Activated CD4-positive, alpha-beta memory T cell treated with anti-CD3 and anti-CD28 coated beads, Interleukin-2, amount 10 ng/mL, durations not matched to agents 7 days and 5 days (primary cell): ENCODE measurements around the gene BHLHA15. TPM values are rescaled to one million over a fixed set of nuclear protein-coding genes. Genes with fewer than 3 reads are reported as not detected.
A peak's percentile ranks its signal among the peaks of the same experiment; 100 is the strongest.

Experiments
- CTCF ChIA-PET: fragments of 350-600 bp; sonication (Branson Sonifier 250); formaldehyde crosslinking; loops from one replicate; lab custom pipeline; 2021; ENCODE audit warnings: antibody characterized with exemption, inconsistent platforms; lab: Charles Lee
- POLR2A ChIA-PET: fragments of 350-600 bp; sonication (Branson Sonifier 250); formaldehyde crosslinking; loops from one replicate; lab custom pipeline; 2021; ENCODE audit warnings: antibody characterized with exemption; lab: Charles Lee
- DNase-seq: peaks from one replicate; pipeline ENCODE4 v3.0.0-alpha.2; 2020
- H3K27ac Mint-ChIP-seq: one replicate; pipeline ENCODE4 v1.8.0; 2021; ENCODE audit warnings: mild to moderate bottlenecking, mixed read lengths
- H3K27me3 Mint-ChIP-seq: one replicate; pipeline ENCODE4 v1.8.0; 2021; ENCODE audit warnings: mixed read lengths
- H3K36me3 Mint-ChIP-seq: one replicate; pipeline ENCODE4 v1.8.0; 2021; ENCODE audit warnings: low read depth, mixed read lengths
- H3K4me1 Mint-ChIP-seq: one replicate; pipeline ENCODE4 v1.8.0; 2021; ENCODE audit warnings: mixed read lengths
- H3K4me3 Mint-ChIP-seq: one replicate; pipeline ENCODE4 v1.8.0; 2021; ENCODE audit warnings: mild to moderate bottlenecking, mixed read lengths
- H3K9me3 Mint-ChIP-seq: one replicate; pipeline ENCODE4 v1.8.0; 2021; ENCODE audit warnings: mixed read lengths
- total RNA-seq, 2 experiments: library from RNA; stranded (reverse); gene quantifications; one replicate each; pipeline ENCODE4 v1.2.3, GENCODE V29; 2021

The BHLHA15 gene
- total RNA-seq, 2 experiments from 2014 or later, result 0.43 TPM

- H3K27ac Mint-ChIP-seq, result peak within 1 kb of the TSS; percentile 99
- ChIA-PET CTCF (interaction anchor here (1.3 to 2.2 kb wide), 2 partner anchors 14 to 49 kb away, joined by 3 to 9 read pairs; no protein-coding TSS in a partner anchor), POLR2A (interaction anchor here (1.2 to 3.1 kb wide), 11 partner anchors 8 to 626 kb away, joined by 3 to 33 read pairs (median 5); partner anchors contain the start of genes BRI3 and TRRAP)
- H3K9me3 Mint-ChIP-seq, result no peaks in the 10 kb centered on the region
- H3K27me3 Mint-ChIP-seq, result no peaks in the 10 kb centered on the region
- peaks cover 63% of the 10 kb centered on the region for H3K4me1 Mint-ChIP-seq
- H3K4me3 Mint-ChIP-seq, result peak within 1 kb of the TSS; percentile 95
- peaks cover 35% of the 10 kb centered on the region for H3K36me3 Mint-ChIP-seq
- DNase-seq, result peak; percentile 93
These were observed 40.6 kb downstream of the BHLHA15 start, which contains the start of gene TECPR1 for GRCh38 chr7:98251601-98252424. TSS of gene TECPR1 (minus strand) at chr7:98252232. CDS start at chr7:98246146, 6,086 bp downstream.

GRCh38 chr7:98252425-98253054 is 41.3 kb downstream of the BHLHA15 start:
- peaks cover 65% of the 10 kb centered on the region for H3K4me1 Mint-ChIP-seq
- POLR2A ChIA-PET, result interaction anchor here (1.4 to 3.1 kb wide), 3 partner anchors 32 to 626 kb away, joined by 3 to 33 read pairs (median 3); partner anchors contain the start of gene TRRAP

GRCh38 chr7:98254516-98254915 is 43.3 kb downstream of the BHLHA15 start:
- Mint-ChIP-seq H3K36me3 (peaks cover 30% of the 10 kb centered on the region), H3K27me3 (no peaks in the 10 kb centered on the region), H3K9me3 (no peaks in the 10 kb centered on the region), H3K27ac (peak overlapping the region; percentile 77), H3K4me3 (no peak overlapping the region), H3K4me1 (peaks cover 52% of the 10 kb centered on the region)
- DNase-seq, result no peak
- ChIA-PET POLR2A (interaction anchor here (1.7 kb wide), 1 partner anchor 147 kb away, joined by 5 read pairs; no protein-coding TSS in a partner anchor), CTCF (interaction anchor here (0.5 kb wide), 1 partner anchor 17 kb away, joined by 3 read pairs; no protein-coding TSS in a partner anchor)

More at GRCh38 chr7:98252425-98253054, 41.3 kb downstream of the BHLHA15 start:
- CTCF ChIA-PET, result interaction anchor here (1.3 kb wide), 1 partner anchor 13 kb away, joined by 3 read pairs; no protein-coding TSS in a partner anchor
- Mint-ChIP-seq H3K4me3 (peak overlapping the region; percentile 95), H3K36me3 (peaks cover 38% of the 10 kb centered on the region), H3K27me3 (no peaks in the 10 kb centered on the region), H3K9me3 (no peaks in the 10 kb centered on the region), H3K27ac (peak overlapping the region; percentile 99)
- no peak for DNase-seq

GRCh38 chr7:98254951-98255610 is 43.8 kb downstream of the BHLHA15 start:
- peak; percentile 59 for DNase-seq
- CTCF ChIA-PET, result interaction anchor here (0.5 kb wide), 1 partner anchor 16 kb away, joined by 3 read pairs; no protein-coding TSS in a partner anchor
- peaks cover 46% of the 10 kb centered on the region for H3K4me1 Mint-ChIP-seq

GRCh38 chr7:98256431-98256830 is 45.2 kb downstream of the BHLHA15 start:
- POLR2A ChIA-PET, result no interaction called here
- no peaks in the 10 kb centered on the region for H3K9me3 Mint-ChIP-seq
- H3K27ac Mint-ChIP-seq, result peak overlapping the region; percentile 26
- H3K36me3 Mint-ChIP-seq, result peaks cover 34% of the 10 kb centered on the region
- H3K27me3 Mint-ChIP-seq, result no peaks in the 10 kb centered on the region
- H3K4me1 Mint-ChIP-seq, result peaks cover 36% of the 10 kb centered on the region
- no peak overlapping the region for H3K4me3 Mint-ChIP-seq
- CTCF ChIA-PET, result no interaction called here
- DNase-seq, result no peak

More at GRCh38 chr7:98254951-98255610, 43.8 kb downstream of the BHLHA15 start:
- H3K27ac Mint-ChIP-seq, result peak overlapping the region; percentile 77
- no peaks in the 10 kb centered on the region for H3K27me3 Mint-ChIP-seq
- no peak overlapping the region for H3K4me3 Mint-ChIP-seq
- no peaks in the 10 kb centered on the region for H3K9me3 Mint-ChIP-seq
- POLR2A ChIA-PET, result interaction anchor here (1.7 kb wide), 1 partner anchor 148 kb away, joined by 5 read pairs; no protein-coding TSS in a partner anchor
- peaks cover 27% of the 10 kb centered on the region for H3K36me3 Mint-ChIP-seq

- no peaks in the 10 kb centered on the region for H3K9me3 Mint-ChIP-seq
- H3K4me3 Mint-ChIP-seq, result no peak overlapping the region
- peaks cover 42% of the 10 kb centered on the region for H3K36me3 Mint-ChIP-seq
- ChIA-PET CTCF (no interaction called here), POLR2A (no interaction called here)
- H3K4me1 Mint-ChIP-seq, result peaks cover 31% of the 10 kb centered on the region
- H3K27me3 Mint-ChIP-seq, result no peaks in the 10 kb centered on the region
- no peak overlapping the region for H3K27ac Mint-ChIP-seq
- DNase-seq, result no peak
These were observed 46.5 kb downstream of the BHLHA15 start for GRCh38 chr7:98257701-98258100.

Other genes starting within 250 kb of the BHLHA15 start
- not detected for gene OCM2, start 221.2 kb upstream of the BHLHA15 start, total RNA-seq
- 10 to 100 TPM in 1 of 2 experiments, 1 to 10 TPM in 1; 10.0 to 11.6 TPM for gene LMTK2, start 104.6 kb upstream of the BHLHA15 start, total RNA-seq
- gene TECPR1, start 40.8 kb downstream of the BHLHA15 start, total RNA-seq, result 10 to 100 TPM; 63.9 to 69.4 TPM
- gene BRI3, start 70.2 kb downstream of the BHLHA15 start, total RNA-seq, result 10 to 100 TPM; 49.4 to 49.9 TPM
- under 1 TPM; 0.65 to 0.68 TPM for gene BAIAP2L1, start 189.7 kb downstream of the BHLHA15 start, total RNA-seq